Stimulated activated CD8-positive, alpha-beta memory T cell treated with anti-CD3 and anti-CD28 coated beads, Interleukin-12 subunit alpha, Interleukin-12 subunit beta, amount 100 ng/mL, for 24 hours (primary cell): Measurements from ENCODE around the gene TYRO3.
"Not testable (repeated sequence)": the region's sequence is repeated elsewhere in the genome, so short reads cannot be mapped to it uniquely, and the experiment has no call there.

Experiments used
- DNase-seq: peaks from one replicate; pipeline ENCODE4 v3.0.0-alpha.2; 2020; ENCODE audit errors: extremely low read depth

Gene TYRO3

DNA sequence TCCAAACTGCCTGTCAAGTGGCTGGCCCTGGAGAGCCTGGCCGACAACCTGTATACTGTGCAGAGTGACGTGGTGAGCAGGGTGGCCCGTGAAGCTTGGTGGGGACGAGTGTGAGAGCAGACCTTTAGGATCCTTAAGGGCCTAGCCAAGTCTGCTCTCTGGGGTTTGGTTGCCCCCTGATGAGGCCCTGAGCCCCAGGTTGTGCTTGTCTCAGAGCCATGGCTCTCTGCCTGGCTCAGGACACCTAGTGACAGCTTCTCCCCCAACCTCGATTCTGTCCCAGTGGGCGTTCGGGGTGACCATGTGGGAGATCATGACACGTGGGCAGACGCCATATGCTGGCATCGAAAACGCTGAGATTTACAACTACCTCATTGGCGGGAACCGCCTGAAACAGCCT is 14.4 kb downstream of the TYRO3 start:
- DNase-seq = no peak

DNA sequence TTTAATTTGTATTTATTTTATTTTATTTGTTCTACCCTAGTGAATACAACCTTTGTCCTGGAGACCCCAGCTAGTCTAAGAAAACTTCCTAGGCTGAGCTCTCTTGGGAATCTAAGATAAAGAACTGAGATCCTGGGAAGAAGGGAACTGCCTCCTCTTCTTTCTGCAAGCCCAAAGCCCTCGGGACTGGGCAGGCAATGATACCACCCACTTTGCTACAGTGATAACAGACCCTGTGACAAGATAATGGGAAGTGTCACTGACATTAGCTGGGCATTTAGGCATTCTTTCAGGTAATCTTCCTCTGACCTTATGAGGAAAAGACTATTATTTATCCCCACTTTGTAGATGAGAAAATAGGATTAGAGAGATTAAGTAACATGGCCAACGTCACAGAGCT is 15.1 kb downstream of the TYRO3 start:
- DNase-seq = no peak

DNA sequence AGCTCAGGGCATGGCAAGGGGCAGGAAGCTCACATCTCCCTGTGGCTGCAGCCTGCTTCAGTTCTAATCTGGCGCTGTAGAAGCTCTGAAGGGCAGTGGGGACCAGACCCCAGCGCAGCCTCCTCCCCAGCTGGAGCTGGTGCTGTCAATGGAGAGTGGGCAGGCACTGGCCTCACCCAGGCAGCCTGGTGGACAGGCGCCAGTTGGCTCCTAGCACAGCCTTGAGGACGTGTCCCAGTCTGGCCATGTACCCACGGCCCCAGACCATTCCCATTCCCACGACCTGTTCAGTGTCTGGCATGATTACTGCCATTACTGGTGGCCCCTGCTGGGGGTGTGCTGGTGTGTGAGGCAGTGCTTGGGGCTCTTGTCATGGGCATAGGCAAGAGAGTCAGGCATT is 16.3 kb downstream of the TYRO3 start:
- DNase-seq = no peak

DNA sequence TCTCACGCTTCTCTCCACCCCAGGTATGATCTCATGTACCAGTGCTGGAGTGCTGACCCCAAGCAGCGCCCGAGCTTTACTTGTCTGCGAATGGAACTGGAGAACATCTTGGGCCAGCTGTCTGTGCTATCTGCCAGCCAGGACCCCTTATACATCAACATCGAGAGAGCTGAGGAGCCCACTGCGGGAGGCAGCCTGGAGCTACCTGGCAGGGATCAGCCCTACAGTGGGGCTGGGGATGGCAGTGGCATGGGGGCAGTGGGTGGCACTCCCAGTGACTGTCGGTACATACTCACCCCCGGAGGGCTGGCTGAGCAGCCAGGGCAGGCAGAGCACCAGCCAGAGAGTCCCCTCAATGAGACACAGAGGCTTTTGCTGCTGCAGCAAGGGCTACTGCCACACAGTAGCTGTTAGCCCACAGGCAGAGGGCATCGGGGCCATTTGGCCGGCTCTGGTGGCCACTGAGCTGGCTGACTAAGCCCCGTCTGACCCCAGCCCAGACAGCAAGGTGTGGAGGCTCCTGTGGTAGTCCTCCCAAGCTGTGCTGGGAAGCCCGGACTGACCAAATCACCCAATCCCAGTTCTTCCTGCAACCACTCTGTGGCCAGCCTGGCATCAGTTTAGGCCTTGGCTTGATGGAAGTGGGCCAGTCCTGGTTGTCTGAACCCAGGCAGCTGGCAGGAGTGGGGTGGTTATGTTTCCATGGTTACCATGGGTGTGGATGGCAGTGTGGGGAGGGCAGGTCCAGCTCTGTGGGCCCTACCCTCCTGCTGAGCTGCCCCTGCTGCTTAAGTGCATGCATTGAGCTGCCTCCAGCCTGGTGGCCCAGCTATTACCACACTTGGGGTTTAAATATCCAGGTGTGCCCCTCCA is 19.1 kb downstream of the TYRO3 start:
- DNase-seq = no peak

DNA sequence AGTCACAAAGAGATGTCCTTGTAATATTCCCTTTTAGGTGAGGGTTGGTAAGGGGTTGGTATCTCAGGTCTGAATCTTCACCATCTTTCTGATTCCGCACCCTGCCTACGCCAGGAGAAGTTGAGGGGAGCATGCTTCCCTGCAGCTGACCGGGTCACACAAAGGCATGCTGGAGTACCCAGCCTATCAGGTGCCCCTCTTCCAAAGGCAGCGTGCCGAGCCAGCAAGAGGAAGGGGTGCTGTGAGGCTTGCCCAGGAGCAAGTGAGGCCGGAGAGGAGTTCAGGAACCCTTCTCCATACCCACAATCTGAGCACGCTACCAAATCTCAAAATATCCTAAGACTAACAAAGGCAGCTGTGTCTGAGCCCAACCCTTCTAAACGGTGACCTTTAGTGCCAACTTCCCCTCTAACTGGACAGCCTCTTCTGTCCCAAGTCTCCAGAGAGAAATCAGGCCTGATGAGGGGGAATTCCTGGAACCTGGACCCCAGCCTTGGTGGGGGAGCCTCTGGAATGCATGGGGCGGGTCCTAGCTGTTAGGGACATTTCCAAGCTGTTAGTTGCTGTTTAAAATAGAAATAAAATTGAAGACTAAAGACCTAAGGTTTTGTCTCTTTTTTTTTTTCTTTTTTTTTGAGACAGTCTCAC is 19.8 kb downstream of the TYRO3 start:
- DNase-seq = no peak

DNA sequence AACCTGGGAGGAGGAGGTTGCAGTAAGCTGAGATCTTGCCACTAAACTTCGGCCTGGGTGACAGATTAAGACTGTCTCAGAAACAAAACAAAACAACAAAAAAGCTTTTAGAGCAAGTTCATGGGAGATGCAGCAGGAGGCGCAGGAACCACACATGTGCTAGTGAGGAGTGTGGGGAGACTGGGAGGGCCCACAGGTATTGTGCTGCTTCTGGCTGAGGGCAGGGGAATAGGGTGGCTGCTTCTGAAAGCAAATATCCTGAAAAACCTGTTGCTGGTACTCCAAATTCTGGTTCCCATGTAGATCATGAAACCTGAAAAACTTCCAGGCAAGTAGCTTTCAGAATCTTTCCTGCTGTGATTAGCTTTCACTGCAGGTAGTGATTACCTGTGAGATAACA is 22.1 kb downstream of the TYRO3 start:
- DNase-seq = no peak

DNA sequence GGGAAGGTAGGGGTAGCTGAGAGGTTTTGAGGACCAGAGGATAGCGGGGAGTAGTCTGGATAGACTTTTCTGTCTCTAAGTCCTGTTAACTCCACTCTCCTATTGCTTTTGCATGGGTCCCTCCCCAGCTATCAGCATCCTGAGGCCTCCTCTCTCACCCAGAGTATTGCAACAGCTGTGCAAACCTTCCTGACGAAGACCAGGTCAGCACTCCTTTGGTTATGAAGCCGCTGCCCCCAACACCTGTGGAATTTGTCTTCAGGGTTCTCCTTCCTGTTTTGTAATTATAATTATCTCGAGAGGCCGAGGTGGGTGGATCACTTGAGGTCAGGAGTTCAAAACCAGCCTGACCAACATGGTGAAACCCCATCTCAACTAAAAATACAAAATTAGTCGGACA is 24.8 kb downstream of the TYRO3 start:
- DNase-seq = no peak

DNA sequence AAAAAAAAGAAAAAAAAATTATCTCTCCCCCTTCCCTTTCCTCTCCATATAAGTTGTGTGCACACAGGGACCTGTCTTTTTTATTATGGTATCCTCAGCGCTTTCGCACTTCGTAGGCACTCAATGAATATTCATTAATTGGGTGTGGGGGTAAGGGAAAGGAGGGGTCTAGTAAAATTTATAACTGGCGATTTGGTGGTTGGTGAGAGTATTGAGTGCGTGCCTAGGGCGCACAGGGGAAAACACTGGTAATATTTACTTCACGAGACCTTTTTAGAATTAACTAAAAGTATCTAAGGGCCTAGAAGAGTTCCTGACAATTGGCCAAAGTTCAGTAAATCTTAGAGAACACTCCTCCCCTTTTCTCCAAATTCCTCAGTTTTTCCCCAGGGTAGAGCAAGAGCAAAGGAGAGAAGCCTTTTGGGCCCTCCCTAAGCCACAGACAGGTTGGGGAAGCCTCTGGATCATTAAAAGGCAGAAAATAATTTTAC is 25.7 kb downstream of the TYRO3 start:
- no peak for DNase-seq

DNA sequence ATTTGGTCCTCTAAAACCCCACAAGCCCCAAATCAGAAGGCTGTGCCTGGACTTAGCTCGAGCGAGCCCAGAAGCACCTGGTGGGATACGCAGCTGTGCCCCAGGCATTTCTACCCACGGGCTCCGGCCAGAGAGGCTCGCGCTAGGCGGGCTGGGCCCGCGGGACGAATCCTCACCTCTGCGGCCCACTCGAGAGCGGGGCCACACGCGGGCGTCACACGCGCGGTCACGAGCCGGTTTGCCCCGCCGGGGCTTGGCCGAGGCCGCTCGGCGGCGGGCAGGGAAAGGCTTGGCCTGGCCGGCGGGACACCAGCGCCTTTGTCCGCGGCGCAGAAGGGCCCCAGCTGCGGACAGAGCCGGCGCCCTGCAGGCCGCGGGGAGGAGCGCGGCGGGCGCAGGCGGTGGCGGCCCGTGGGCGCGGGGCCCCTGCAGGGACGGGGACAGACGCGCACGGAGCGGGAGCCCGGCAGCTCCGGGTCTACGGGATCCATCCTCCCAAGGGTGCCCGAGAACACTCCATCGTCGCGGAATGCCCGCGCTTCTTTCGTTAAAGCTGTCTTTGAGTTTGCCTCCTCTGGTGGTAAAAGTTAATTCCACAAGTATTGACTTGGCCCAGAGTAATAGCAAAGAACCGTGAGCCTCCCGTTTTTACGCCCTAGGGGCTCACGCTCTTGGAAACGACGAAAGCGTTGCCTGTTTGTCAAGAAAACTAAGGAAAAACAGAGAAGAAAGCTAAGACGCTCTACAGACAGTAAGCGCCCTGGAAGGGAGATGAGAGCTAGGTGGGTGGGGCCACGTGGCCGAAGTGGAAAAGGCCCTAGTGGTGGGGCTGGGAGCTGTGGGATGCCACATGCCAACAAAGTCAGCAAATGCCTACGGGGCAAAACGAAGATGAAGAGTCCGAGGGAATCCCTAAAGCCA is 26.4 kb downstream of the TYRO3 start:
- DNase-seq = no peak

DNA sequence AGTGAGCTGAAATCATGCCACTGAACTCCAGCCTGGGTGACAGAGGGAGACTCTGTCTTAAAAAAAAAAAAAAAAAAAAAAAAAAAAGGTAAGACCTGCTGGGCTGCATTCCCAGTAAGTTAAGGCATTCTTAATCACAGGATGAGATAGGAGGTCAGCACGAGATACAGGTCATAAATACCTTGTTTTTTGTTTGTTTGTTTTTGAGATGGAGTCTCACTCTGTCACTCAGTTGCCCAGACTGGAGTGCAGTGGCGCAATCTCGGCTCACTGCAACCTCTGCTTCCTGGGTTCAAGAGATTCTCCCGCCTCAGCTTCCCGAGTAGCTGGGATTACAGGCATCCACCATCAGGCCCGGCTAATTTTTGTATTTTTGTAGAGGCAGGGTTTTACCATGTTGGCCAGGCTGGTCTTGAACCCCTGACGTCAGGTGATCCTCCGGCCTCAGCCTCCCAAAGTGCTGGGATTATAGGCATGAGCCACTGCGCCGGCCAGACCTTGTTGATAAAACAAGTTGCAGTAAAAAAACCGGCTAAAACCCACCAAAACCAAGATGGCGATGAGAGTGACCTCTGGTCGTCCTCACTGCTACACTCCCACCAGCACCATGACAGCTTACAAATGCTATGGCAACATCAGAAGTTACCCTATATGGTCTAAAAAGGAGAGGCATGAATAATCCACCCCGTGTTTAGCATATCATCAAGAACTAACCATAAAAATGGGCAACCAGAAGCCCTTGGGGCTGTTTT is 27.7 kb downstream of the TYRO3 start:
- DNase-seq = not testable (repeated sequence)

DNA sequence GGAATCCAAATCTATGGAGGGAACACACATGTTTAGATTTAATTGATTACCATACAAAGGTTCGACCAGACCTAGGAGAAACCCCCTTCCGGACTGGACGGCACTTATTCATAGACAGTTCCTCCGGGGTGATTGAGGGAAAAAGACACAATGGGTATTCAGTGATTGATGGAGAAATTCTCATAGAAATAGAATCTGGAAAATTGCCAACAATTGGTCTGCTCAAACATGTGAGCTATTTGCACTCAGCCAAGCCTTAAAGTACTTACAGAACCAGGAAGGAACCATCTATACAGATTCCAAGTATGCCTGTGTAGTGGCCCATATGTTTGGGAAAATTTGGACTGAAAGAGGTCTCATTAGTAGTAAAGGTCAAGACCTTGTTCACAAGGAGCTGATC is 30.0 kb downstream of the TYRO3 start:
- not testable (repeated sequence) for DNase-seq

DNA sequence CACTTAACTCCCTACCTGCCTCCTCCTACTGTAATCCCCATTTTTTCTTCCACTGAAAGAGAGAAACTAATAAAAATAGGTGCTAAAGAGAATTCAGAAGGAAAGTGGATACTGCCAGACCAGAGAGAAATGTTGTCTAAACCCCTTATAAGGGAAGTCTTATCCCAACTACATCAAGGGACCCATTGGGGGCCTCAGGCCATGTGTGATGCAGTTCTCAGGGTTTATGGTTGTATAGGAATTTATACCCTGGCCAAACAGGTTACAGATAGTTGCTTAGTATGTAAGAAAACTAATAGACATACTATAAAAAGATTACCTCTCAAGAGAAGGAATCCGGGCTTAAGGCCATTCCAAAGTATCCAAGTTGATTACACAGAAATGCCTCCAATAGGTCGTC is 30.6 kb downstream of the TYRO3 start:
- not testable (repeated sequence) for DNase-seq

DNA sequence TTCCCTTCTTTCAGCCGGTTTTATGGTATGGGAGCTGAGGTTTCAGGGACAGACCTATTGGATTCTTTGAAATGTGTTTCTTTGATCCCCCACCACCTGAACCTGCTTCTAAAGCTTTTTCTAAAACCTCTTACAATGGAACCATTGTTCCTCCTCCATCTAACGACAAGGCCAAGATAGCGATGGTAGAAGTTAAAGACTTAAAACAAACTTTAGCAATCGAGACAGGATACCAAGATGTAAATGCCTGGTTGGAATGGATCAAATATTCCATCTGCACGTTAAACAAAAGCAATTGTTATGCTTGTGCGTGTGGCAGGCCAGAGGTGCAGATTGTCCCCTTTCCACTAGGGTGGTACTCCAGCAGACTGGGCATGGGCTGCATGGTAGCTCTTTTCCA is 32.2 kb downstream of the TYRO3 start:
- DNase-seq = not testable (repeated sequence)

DNA sequence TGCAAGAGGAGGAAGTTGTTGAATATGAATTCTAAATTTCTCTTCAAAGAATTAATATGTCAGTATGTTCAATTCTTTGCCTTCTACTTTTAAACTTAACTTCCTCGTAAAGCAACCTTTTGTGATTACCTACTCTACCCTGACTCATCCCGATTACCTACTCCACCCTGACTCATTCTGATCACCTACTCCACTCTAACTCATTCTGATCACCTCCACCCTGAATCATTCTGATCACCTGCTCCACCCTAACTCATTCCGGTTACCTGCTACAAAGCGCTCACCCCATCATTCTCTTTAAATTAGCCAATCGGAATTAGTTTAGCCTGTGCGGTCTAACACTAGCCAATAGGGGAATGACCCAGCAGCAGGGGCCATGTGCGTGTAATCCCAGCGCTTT is 33.7 kb downstream of the TYRO3 start:
- not testable (repeated sequence) for DNase-seq

DNA sequence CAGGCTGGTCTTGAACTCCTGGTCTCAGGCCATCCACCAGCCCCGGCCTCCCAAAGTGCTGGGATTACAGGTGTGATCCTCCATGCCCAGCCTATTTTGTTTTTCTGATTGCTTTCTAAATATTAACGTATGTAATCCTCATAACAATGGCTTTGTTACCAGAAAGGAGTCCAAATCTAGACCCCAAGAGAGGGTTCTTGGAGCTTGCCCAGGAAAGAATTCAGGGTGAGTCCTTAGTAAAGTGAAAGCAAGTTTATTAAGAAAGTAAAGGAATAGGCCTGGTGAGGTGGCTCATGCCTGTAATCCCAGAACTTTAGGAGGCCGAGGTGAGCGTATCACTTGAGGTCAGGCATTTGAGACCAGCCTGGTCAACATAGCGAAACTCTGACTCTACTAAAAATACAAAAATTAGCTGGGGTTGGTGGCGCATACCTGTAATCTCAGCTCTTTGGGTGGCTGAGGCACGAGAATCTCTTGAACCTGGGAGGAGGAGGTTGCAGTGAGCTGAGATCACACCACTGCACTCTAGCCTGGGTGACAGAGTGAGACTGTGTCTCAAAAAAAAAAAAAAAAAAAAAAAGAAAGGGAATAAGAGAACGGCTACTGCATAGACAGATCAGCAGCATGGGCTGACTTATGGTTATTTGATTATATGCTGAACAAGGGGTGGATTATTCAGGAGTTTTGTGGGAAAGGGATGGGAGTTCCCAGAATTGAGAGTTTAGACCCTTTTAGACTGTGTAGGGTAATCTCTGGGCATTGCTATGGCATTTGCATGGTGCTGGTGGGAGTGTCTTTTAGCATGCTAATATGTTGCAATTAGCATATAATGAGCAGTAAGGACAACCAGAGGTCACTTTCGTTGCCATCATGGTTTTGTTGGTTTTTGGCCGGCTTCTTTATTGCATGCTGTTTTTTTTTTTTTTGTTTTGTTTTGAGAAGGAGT is 36.1 kb downstream of the TYRO3 start:
- no peak for DNase-seq

DNA sequence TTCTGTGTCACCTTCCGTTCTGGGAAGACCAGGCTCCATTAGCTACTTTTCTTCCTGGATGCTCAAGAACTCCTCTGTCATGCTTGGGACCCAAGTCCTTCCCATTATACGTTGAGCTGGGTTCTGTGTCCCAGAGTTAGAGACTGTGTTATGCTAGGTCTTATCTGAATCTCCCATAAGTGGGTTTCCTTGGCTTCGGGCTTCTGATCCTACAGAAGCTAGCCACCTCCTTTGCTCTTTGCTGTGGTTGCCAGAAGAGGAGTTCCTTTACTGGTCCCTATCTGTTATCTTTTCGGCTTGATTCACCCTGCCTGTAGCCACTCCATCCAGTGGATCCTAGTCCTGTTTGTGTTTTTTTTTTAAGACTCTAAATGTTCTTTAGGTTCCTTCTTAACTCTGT is 38.0 kb downstream of the TYRO3 start:
- no peak for DNase-seq

DNA sequence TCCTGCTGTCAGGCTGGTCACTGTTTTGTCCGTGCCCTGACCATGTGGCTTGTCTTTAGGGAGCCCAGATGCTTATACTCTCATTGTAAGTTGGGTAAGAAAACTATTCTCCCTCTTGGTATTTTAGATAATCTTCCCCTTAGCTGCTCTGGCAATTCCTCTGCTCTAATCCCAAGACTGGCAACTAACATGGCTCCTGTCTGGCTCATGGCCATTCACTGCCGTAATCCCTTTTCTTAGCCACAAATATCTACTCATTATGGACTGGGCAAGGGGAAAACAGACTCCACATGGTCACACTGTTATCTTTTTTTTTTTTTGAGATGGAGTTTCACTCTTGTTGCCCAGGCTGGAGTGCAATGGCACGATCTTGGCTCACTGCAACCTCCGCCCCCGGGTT is 38.8 kb downstream of the TYRO3 start:
- no peak for DNase-seq

DNA sequence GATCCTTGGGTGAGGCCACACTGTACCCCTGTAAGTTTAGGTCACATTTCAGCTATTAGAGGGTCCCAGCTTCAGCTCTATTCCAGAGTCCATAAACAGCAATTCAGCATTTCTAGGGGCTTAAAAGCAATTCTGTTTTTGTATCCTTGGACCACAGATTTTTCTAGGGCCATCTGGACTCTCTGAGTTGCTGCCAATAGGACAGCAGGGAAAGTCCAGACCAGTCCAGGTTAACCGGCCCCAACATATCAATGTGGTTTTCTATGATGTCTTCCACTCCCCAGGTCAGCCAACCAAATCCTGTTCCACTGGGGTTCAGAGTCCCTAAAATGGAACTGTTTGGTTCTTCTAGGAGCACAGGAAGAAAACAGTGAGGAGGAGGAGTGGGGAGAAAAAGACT is 40.0 kb downstream of the TYRO3 start:
- no peak for DNase-seq

DNA sequence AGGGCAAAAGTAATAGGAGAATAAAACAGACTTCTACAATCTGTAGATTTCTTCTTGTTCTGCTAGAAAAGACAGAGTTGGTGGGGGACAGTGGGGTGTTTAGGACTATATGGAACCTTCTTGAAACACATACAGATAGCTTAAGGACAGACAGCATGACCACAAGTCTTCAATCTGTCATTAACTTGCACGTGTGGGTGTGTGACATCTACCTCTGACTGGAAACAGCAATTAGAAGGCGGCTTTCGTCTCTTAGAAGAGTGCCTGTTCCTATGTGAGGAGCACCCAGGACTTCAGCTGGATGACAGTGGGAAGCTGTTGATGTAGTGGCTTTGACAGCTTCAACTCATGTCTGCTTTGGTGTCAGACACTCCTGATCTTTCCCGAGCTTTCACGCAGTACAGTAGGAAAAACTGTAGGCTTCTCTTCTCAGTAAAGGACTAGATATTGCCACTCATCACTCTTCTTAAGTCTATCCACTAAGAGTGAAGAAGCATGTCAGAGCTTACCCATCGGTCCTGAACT is 44.5 kb downstream of the TYRO3 start:
- DNase-seq = no peak
